Activated T-helper 17 cell treated with anti-CD3 and anti-CD28 coated beads, Interleukin-2, amount 50 U/mL, for 72 hours (primary cell): Measurements from ENCODE around the gene DYNC1I1. TPM values are rescaled to one million over a fixed set of nuclear protein-coding genes. Genes with fewer than 3 reads are reported as not detected.
"Not testable (repeated sequence)": the region's sequence is repeated elsewhere in the genome, so short reads cannot be mapped to it uniquely, and the experiment has no call there.

ENCODE experiments used
- ATAC-seq: fragments of 150-1000 bp; cut with Tn5 transposase; replicated peaks from 2 replicates; pipeline ENCODE4 v1.10.0; 2021; ENCODE audit warnings: mild to moderate bottlenecking, moderate library complexity
- H3K27ac Mint-ChIP-seq: one replicate; pipeline ENCODE4 v1.8.0; 2022; ENCODE audit warnings: mixed read lengths
- H3K27me3 Mint-ChIP-seq: one replicate; pipeline ENCODE4 v1.8.0; 2022; ENCODE audit warnings: mixed read lengths
- H3K36me3 Mint-ChIP-seq: one replicate; pipeline ENCODE4 v1.8.0; 2022; ENCODE audit warnings: low read depth, mild to moderate bottlenecking, mixed read lengths
- H3K4me1 Mint-ChIP-seq: one replicate; pipeline ENCODE4 v1.8.0; 2022; ENCODE audit warnings: mixed read lengths
- H3K4me3 Mint-ChIP-seq: one replicate; pipeline ENCODE4 v1.8.0; 2022; ENCODE audit warnings: mild to moderate bottlenecking, mixed read lengths
- H3K9me3 Mint-ChIP-seq: one replicate; pipeline ENCODE4 v1.8.0; 2022; ENCODE audit warnings: mixed read lengths
- total RNA-seq, 2 donors: library from RNA; stranded (reverse); gene quantifications; one replicate each; pipeline ENCODE4 v1.2.3, GENCODE V29; 2022

The DYNC1I1 gene
- total RNA-seq, 2 donors from 2014 or later, result not detected

GRCh38 chr7:95925236-95925635 lies 152.9 kb downstream of the DYNC1I1 start:
- no peaks in the 10 kb centered on the region for H3K9me3 Mint-ChIP-seq
- no peaks in the 10 kb centered on the region for H3K4me1 Mint-ChIP-seq
- no peak for ATAC-seq
- H3K27me3 Mint-ChIP-seq, result peaks cover 28% of the 10 kb centered on the region
- H3K27ac Mint-ChIP-seq, result no peak overlapping the region
- H3K36me3 Mint-ChIP-seq, result no peaks in the 10 kb centered on the region
- no peak overlapping the region for H3K4me3 Mint-ChIP-seq

- no peaks in the 10 kb centered on the region for H3K4me1 Mint-ChIP-seq
- H3K36me3 Mint-ChIP-seq, result no peaks in the 10 kb centered on the region
- no peak for ATAC-seq
- H3K9me3 Mint-ChIP-seq, result no peaks in the 10 kb centered on the region
- peaks cover 27% of the 10 kb centered on the region for H3K27me3 Mint-ChIP-seq
- H3K4me3 Mint-ChIP-seq, result no peak overlapping the region
- no peak overlapping the region for H3K27ac Mint-ChIP-seq
These were observed 153.6 kb downstream of the DYNC1I1 start for GRCh38 chr7:95925971-95926370.

- H3K27ac Mint-ChIP-seq, result no peak overlapping the region
- H3K4me1 Mint-ChIP-seq, result no peaks in the 10 kb centered on the region
- no peak for ATAC-seq
- peaks cover 26% of the 10 kb centered on the region for H3K27me3 Mint-ChIP-seq
- H3K4me3 Mint-ChIP-seq, result no peak overlapping the region
- H3K36me3 Mint-ChIP-seq, result no peaks in the 10 kb centered on the region
- H3K9me3 Mint-ChIP-seq, result no peaks in the 10 kb centered on the region
These were observed 155.4 kb downstream of the DYNC1I1 start for GRCh38 chr7:95927756-95928155.

GRCh38 chr7:95929710-95930280 lies 157.4 kb downstream of the DYNC1I1 start:
- Mint-ChIP-seq H3K4me1 (no peaks in the 10 kb centered on the region), H3K27me3 (peaks cover 20% of the 10 kb centered on the region), H3K9me3 (no peaks in the 10 kb centered on the region), H3K36me3 (no peaks in the 10 kb centered on the region), H3K4me3 (no peak overlapping the region), H3K27ac (no peak overlapping the region)
- ATAC-seq, result no peak

- Mint-ChIP-seq H3K4me3 (no peak overlapping the region), H3K9me3 (no peaks in the 10 kb centered on the region), H3K27ac (no peak overlapping the region), H3K4me1 (no peaks in the 10 kb centered on the region), H3K27me3 (peaks cover 25% of the 10 kb centered on the region), H3K36me3 (no peaks in the 10 kb centered on the region)
- ATAC-seq, result no peak
These were observed 159.3 kb downstream of the DYNC1I1 start for GRCh38 chr7:95931460-95932232.

- Mint-ChIP-seq H3K4me1 (no peaks in the 10 kb centered on the region), H3K9me3 (no peaks in the 10 kb centered on the region), H3K4me3 (no peak overlapping the region), H3K27me3 (peaks cover 18% of the 10 kb centered on the region), H3K36me3 (no peaks in the 10 kb centered on the region), H3K27ac (no peak overlapping the region)
- ATAC-seq, result no peak
These were observed 161.3 kb downstream of the DYNC1I1 start for GRCh38 chr7:95933618-95934017.

- not testable (repeated sequence) for H3K36me3 Mint-ChIP-seq, H3K27me3 Mint-ChIP-seq, H3K4me1 Mint-ChIP-seq, H3K27ac Mint-ChIP-seq, H3K4me3 Mint-ChIP-seq, H3K9me3 Mint-ChIP-seq, ATAC-seq
These were observed 172.5 kb downstream of the DYNC1I1 start for GRCh38 chr7:95944867-95945266.

- no peaks in the 10 kb centered on the region for H3K36me3 Mint-ChIP-seq
These were observed 178.3 kb downstream of the DYNC1I1 start for GRCh38 chr7:95950698-95951097.

GRCh38 chr7:95951531-95951930 lies 179.2 kb downstream of the DYNC1I1 start:
- ATAC-seq, result no peak
- no peaks in the 10 kb centered on the region for H3K36me3 Mint-ChIP-seq

More at GRCh38 chr7:95950698-95951097, 178.3 kb downstream of the DYNC1I1 start:
- ATAC-seq, result no peak
- Mint-ChIP-seq H3K4me1 (no peaks in the 10 kb centered on the region), H3K4me3 (no peak overlapping the region), H3K27ac (no peak overlapping the region), H3K27me3 (peaks cover 7% of the 10 kb centered on the region), H3K9me3 (no peaks in the 10 kb centered on the region)

GRCh38 chr7:95951997-95952795 lies 179.8 kb downstream of the DYNC1I1 start:
- H3K4me3 Mint-ChIP-seq, result no peak overlapping the region
- no peak overlapping the region for H3K27ac Mint-ChIP-seq
- peaks cover 10% of the 10 kb centered on the region for H3K27me3 Mint-ChIP-seq
- no peaks in the 10 kb centered on the region for H3K4me1 Mint-ChIP-seq
- H3K9me3 Mint-ChIP-seq, result no peaks in the 10 kb centered on the region
- no peaks in the 10 kb centered on the region for H3K36me3 Mint-ChIP-seq
- ATAC-seq, result no peak

More at GRCh38 chr7:95951531-95951930, 179.2 kb downstream of the DYNC1I1 start:
- no peaks in the 10 kb centered on the region for H3K4me1 Mint-ChIP-seq
- H3K27ac Mint-ChIP-seq, result no peak overlapping the region
- H3K4me3 Mint-ChIP-seq, result no peak overlapping the region
- peaks cover 7% of the 10 kb centered on the region for H3K27me3 Mint-ChIP-seq
- no peaks in the 10 kb centered on the region for H3K9me3 Mint-ChIP-seq

GRCh38 chr7:95952851-95953250 lies 180.5 kb downstream of the DYNC1I1 start:
- no peak for ATAC-seq
- Mint-ChIP-seq H3K4me3 (no peak overlapping the region), H3K9me3 (no peaks in the 10 kb centered on the region), H3K4me1 (no peaks in the 10 kb centered on the region), H3K27me3 (peaks cover 13% of the 10 kb centered on the region), H3K27ac (no peak overlapping the region), H3K36me3 (no peaks in the 10 kb centered on the region)

- Mint-ChIP-seq H3K4me3 (no peak overlapping the region), H3K27ac (no peak overlapping the region), H3K36me3 (no peaks in the 10 kb centered on the region), H3K9me3 (no peaks in the 10 kb centered on the region), H3K4me1 (no peaks in the 10 kb centered on the region), H3K27me3 (peaks cover 18% of the 10 kb centered on the region)
- no peak for ATAC-seq
These were observed 183.4 kb downstream of the DYNC1I1 start for GRCh38 chr7:95955748-95956147.

- H3K27ac Mint-ChIP-seq, result no peak overlapping the region
- H3K27me3 Mint-ChIP-seq, result peaks cover 19% of the 10 kb centered on the region
- H3K4me3 Mint-ChIP-seq, result no peak overlapping the region
- no peaks in the 10 kb centered on the region for H3K9me3 Mint-ChIP-seq
- H3K4me1 Mint-ChIP-seq, result no peaks in the 10 kb centered on the region
- no peak for ATAC-seq
- no peaks in the 10 kb centered on the region for H3K36me3 Mint-ChIP-seq
These were observed 185.2 kb downstream of the DYNC1I1 start for GRCh38 chr7:95957510-95957909.

- Mint-ChIP-seq H3K27me3 (peaks cover 26% of the 10 kb centered on the region), H3K36me3 (no peaks in the 10 kb centered on the region), H3K4me1 (no peaks in the 10 kb centered on the region), H3K27ac (no peak overlapping the region), H3K4me3 (no peak overlapping the region), H3K9me3 (no peaks in the 10 kb centered on the region)
- ATAC-seq, result no peak
These were observed 188.4 kb downstream of the DYNC1I1 start for GRCh38 chr7:95960706-95961244.
